Stimulated activated naive CD8-positive, alpha-beta T cell treated with anti-CD3 and anti-CD28 coated beads, Interleukin-15, Interleukin-2, amounts not matched to agents 100 U/mL and 50 U/mL, for 24 hours (primary cell): ENCODE results near the gene SCIN.
"Not testable (repeated sequence)": the region's sequence is repeated elsewhere in the genome, so short reads cannot be mapped to it uniquely, and the experiment has no call there.

Experiments
- ATAC-seq: fragments of 150-1000 bp; cut with Tn5 transposase; one replicate; pipeline ENCODE4 v1.10.0; 2021
- DNase-seq: peaks from one replicate; pipeline ENCODE4 v3.0.0; 2021

SCIN gene

DNA sequence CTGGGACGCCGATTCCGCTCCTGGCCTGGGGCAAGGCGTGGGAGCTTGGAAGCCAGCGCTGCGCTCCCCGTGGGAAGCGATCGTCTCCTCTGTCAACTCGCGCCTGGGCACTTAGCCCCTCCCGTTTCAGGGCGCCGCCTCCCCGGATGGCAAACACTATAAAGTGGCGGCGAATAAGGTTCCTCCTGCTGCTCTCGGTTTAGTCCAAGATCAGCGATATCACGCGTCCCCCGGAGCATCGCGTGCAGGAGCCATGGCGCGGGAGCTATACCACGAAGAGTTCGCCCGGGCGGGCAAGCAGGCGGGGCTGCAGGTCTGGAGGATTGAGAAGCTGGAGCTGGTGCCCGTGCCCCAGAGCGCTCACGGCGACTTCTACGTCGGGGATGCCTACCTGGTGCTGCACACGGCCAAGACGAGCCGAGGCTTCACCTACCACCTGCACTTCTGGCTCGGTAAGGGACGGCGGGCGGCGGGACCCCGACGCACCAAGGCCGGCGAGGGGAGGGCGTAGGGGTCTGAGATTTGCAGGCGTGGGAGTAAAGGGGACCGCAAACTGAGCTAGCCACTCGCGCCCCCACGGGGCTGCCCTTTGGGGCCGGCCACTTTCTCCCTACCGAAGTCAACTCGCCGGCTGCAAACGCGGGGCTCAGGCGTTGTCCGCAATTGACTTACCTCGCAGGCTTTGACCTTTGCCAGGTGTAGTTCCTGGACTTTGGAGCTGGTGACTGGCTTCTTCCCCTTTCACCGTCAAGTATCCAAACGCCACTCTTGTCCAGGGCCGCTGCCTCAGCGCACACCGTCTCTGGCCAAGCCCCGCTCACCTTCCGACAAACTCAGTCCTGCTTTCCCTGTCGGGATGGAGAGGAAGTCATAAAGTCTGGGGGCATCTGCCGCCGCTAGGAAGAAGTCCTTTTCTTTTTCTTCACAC is at the start of gene SCIN:
Gene SCIN (plus strand): TSS at position 187 of the 928 bp plus-strand sequence. CDS start 67 bp downstream, at position 254.
- DNase-seq: peak; percentile 26

DNA sequence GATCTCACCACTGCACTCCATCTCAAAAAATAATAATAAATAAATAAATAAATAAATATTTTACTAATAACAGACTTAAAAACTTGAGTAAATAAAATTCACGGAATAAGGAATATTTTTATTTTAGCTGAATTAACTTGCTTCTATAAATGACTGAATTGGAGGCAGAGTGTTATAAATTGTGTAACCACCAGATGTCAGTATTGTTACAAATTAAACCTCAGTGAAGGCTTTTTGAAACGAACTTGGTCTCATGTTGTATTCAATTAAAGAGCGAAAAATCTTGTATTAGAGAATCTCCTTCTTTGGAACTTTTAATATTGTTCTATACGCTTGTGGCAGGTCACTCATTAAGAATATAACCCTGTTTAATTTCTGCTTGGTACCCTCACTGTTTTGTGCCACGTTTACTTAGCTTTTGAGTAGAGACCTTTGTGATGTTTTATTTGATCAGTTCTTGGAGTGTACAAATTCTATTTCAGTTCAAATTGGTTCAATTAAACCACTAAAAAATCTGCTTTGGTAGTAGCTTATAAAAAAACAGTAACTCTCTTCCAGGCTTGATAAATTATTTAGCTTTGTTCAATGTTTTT is 45.6 kb upstream of the SCIN start:
- DNase-seq: no peak
- no peak for ATAC-seq

More for the DNA sequence above, at the start of gene SCIN:
- peak; percentile 40 for ATAC-seq

- not testable (repeated sequence) for ATAC-seq, DNase-seq
Observed at GRCh38 chr7:12526693-12527092, 43.8 kb upstream of the SCIN start.

GRCh38 chr7:12527670-12528069 is 42.9 kb upstream of the SCIN start:
- ATAC-seq, DNase-seq: not testable (repeated sequence)

GRCh38 chr7:12529971-12530710 is 40.4 kb upstream of the SCIN start:
- no peak for ATAC-seq
- DNase-seq: no peak

- no peak for ATAC-seq
Observed at GRCh38 chr7:12531784-12532183, 38.7 kb upstream of the SCIN start.

GRCh38 chr7:12534046-12534445 is 36.5 kb upstream of the SCIN start:
- DNase-seq (no peak), ATAC-seq (no peak)

More at GRCh38 chr7:12531784-12532183, 38.7 kb upstream of the SCIN start:
- DNase-seq: no peak

DNA sequence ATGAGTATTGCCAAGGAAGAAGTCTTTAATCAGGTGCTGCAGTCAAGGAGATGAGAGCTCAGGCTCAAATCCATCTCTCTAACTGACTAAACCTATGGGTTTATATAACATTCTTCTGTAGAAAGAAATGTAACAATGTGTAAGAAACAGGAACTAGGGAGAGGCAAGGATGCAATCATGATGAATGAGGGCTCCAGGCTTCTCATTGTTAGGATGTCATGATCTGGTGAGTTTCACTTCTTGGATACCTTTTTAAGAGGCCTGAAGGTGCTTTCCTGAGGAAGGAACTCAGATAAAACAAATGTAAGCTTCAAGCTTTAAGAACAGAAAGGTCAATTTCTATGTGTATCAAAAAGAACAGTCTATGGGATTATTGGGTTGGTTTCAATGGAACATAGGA is 30.8 kb upstream of the SCIN start:
- ATAC-seq (no peak), DNase-seq (no peak)

DNA sequence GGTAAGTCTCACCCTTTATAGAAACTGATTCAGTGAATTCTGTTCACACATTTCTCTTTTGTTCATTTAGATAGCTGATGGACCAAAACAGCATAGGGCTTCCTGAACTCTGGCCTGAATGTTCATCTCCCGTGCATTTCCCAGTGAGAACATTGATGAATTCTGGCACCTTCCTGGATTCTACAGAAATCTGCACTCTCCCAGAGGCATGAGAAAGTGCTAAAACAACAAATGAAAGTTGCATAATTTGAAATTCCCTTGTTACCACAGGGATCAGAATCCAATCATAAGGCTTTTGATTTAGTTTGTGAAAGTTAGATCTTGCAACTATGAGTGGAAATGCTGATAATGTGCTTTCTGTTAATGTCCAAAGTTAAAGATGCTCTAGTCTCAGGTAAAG is 29.7 kb upstream of the SCIN start:
- no peak for ATAC-seq
- DNase-seq: no peak

DNA sequence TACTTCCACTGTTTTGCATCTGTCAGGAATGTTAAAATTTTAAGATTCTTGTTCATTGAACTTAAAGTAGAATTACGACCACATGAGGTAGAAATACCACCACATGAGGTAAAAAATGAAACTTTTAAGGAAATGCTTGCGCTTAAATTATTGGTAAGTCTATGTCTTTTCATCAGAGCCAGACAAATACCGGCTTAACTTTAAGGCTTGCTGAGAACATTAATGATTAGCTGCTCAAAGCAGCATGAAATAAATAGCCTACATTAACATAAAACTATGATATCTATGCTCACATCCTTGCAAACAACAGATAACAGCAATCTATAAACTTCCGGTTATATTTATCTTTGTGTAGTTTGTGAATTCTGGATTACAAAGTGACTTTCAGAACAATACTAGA is 26.9 kb upstream of the SCIN start:
- no peak for DNase-seq
- no peak for ATAC-seq

DNA sequence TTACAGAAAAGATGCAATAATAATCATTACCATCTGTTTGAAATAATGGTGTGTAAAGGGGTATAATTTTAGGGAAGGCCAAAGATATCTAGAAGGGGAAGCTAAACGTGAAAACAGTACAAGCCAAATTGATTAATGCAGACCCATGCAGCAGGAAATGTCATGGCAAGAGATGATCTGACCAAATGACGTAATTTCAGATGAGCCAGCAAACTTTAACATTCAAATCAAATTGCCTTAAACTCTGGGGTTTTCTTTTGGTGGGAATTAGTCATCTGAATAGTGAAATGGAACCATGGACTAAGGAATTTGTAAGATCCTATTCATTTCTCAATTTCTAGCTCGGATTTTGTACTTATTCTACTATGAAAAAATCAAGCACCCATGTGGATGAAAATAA is 21.4 kb upstream of the SCIN start:
- no peak for ATAC-seq
- DNase-seq: no peak

DNA sequence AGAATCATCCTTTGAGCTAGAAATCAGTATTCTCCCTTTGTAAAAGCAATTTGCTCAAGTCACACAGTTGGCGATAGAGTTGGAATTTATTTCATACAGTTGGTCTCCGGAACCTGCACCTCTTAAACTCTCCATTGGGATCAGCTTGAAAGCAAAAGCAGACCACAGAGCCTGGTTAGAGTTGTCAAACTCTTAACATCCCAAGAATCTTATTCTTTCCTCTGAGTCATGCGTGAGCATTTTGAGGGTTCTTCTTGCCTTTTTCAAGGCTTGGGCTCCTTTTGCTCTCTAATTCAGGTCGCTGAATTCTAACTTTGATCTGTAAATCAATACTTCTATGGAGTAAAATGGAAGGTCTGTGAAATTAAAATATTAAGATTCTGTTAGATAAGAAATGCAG is 19.6 kb upstream of the SCIN start:
- DNase-seq: no peak
- no peak for ATAC-seq

DNA sequence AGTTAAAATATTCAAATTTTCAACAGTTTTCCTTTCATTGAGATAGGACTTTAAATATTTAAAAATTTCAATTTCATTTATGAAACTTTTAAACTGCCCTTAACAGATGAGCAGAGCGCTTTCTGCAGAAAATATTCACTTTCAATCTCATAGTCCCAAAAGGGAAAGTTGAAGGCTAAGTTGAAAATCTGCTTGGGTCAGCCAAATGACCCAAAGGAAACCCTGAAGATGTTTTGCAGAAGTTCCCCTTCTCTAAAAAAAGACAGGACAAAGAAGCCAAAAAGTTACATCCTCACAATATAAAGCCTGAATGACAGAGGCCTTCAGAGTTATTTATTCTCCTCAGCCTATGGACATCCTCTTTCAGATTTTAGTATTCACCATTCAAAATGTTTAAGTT is 17.6 kb upstream of the SCIN start:
- ATAC-seq (no peak), DNase-seq (no peak)

DNA sequence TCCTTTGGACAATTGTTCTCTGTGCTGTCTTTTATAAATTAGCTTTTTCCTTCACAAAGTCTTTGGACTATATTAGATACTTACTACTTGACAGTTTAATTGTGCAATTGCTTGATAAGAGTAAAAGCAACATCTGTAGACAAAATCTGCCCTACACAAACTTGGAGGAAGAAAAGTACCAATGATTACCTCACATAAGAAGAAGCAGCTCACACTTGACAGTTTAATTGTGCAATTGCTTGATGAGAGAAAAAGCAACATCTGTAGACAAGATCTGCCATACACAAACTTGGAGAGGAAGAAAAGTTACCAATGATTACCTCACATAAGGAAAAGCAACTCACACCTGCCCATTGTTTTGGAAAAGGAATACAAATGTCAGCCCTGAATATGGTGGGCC is 17.1 kb upstream of the SCIN start:
- DNase-seq: no peak
- ATAC-seq: no peak

DNA sequence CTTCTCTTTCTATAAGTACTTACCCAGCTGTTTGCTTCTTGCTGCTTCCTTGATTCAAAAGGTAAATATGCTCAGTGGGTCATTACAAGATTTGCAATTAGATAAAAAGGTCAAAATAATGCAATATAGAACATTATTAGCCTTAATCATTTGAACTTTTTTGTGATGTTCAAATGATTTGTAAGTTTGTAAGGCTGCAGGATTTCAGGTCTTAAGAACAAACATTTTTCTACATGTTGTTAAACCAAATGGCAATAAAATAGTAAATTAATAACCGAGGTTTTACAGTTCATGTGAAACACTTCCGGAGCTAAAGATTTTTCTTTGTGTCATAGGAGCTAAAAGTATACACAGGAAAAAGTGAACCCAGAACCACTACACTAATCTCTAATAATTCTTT is 16.2 kb upstream of the SCIN start:
- ATAC-seq (no peak), DNase-seq (no peak)

GRCh38 chr7:12554872-12555271 is 15.6 kb upstream of the SCIN start:
- no peak for ATAC-seq
- no peak for DNase-seq

- DNase-seq, ATAC-seq: not testable (repeated sequence)
Observed at GRCh38 chr7:12555695-12556094, 14.8 kb upstream of the SCIN start.

- not testable (repeated sequence) for DNase-seq, ATAC-seq
Observed at GRCh38 chr7:12556139-12556792, 14.3 kb upstream of the SCIN start.

GRCh38 chr7:12557282-12557681 is 13.2 kb upstream of the SCIN start:
- DNase-seq (no peak), ATAC-seq (no peak)

DNA sequence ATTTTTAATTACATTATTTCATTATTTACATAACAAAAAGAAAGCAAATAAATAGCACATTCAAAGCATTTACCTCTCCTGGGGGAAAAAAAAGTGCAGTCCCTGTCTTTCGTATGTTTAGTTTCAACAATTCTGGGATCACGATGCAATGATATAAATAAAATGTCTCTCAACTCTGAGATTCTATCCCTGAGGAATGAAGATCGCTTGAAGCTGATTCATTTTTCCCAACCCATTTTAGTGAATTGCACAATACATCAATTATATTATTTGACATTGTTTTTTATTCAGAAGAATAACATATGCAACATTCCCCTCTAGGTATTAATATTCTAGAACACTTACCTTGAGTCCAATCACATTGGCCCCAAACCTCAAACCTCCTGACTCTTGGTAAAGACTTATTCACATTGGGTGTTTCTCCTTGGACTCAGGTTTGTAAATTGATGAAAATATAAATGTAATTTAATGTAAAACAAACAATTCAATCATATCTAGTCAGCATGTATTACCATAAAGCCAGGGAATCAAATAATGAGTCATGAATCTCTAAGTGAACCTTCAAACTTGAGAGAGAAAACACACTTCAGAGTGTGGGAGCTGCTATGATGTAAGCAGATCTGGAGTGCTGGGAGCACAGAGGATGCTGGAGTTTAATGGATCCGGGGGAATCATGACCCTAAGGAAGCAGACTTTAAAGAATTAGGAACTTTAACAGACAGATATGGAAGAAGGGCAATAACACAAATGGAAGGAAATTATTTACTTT is 5.3 kb upstream of the SCIN start:
- DNase-seq: no peak
- ATAC-seq: no peak

GRCh38 chr7:12565873-12566272 is 4.6 kb upstream of the SCIN start:
- no peak for ATAC-seq
- DNase-seq: no peak
